Right lung (tissue), 5 donors: ENCODE data around the gene GPD1. TPM values are rescaled to one million over a fixed set of nuclear protein-coding genes. Genes with fewer than 3 reads are reported as not detected.
"Not testable (repeated sequence)": the region's sequence is repeated elsewhere in the genome, so short reads cannot be mapped to it uniquely, and the experiment has no call there.

Experiments used
- DNase-seq, 2 donors: peaks; one replicate each; pipeline ENCODE4 v3.0.0-alpha.2; 2013
- polyA plus RNA-seq, 5 donors: library from polyadenylated mRNA; unstranded; fragments of 120-200 nt; gene quantifications; one replicate each; pipeline versions ENCODE4 v1.2.1 to v1.2.3, GENCODE V29; 2013; ENCODE audit warnings: inconsistent platforms in 1 of 5, low replicate concordance in 1 of 5; ENCODE audit not compliant: insufficient read length in 5 of 5, insufficient read depth in 1 of 5

The GPD1 gene
- polyA plus RNA-seq, 5 donors = 0.44 to 3.5 (median 0.72) TPM

GRCh38 chr12:50121641-50122040 is 17.8 kb downstream of the GPD1 start:
- no peak for DNase-seq

GRCh38 chr12:50123203-50123602 is 19.4 kb downstream of the GPD1 start:
- no peak for DNase-seq

GRCh38 chr12:50127546-50127945 is 23.7 kb downstream of the GPD1 start:
- no peak for DNase-seq

- no peak for DNase-seq
These were observed 25.5 kb downstream of the GPD1 start for GRCh38 chr12:50129290-50129689.

- DNase-seq = no peak
These were observed 28.8 kb downstream of the GPD1 start for GRCh38 chr12:50132505-50133135.

- DNase-seq = no peak
These were observed 39.2 kb downstream of the GPD1 start for GRCh38 chr12:50142993-50143392.

GRCh38 chr12:50145439-50145838 is 41.6 kb downstream of the GPD1 start:
- no peak for DNase-seq

GRCh38 chr12:50147281-50147680 is 43.5 kb downstream of the GPD1 start:
- no peak for DNase-seq

GRCh38 chr12:50148011-50148410 is 44.2 kb downstream of the GPD1 start:
- DNase-seq = not testable (repeated sequence)

- no peak for DNase-seq
These were observed 45.5 kb downstream of the GPD1 start for GRCh38 chr12:50149311-50149710.

- DNase-seq = no peak
These were observed 47.4 kb downstream of the GPD1 start for GRCh38 chr12:50151047-50151687.

GRCh38 chr12:50154947-50155346 is 51.1 kb downstream of the GPD1 start:
- DNase-seq = not testable (repeated sequence)

- no peak for DNase-seq
These were observed 52.8 kb downstream of the GPD1 start for GRCh38 chr12:50156641-50157040.

- DNase-seq = no peak
These were observed 53.5 kb downstream of the GPD1 start for GRCh38 chr12:50157259-50157658.

GRCh38 chr12:50160643-50161042 is 56.8 kb downstream of the GPD1 start:
- no peak for DNase-seq

Other genes starting within 250 kb of the GPD1 start
- gene FAIM2, start 200.1 kb upstream of the GPD1 start, polyA plus RNA-seq = 1 to 10 TPM in 1 of 5 donors, under 1 TPM in 4; 0.14 to 1.3 (median 0.57) TPM
- gene AQP2, start 153.3 kb upstream of the GPD1 start, polyA plus RNA-seq = under 1 TPM; 0.11 to 0.58 (median 0.17) TPM
- gene AQP5, start 142.1 kb upstream of the GPD1 start, polyA plus RNA-seq = 10 to 100 TPM in 2 of 5 donors, 1 to 10 TPM in 3; 3.9 to 11.4 (median 8.4) TPM
- under 1 TPM; 0.22 to 0.45 (median 0.29) TPM for gene AQP6, start 131.1 kb upstream of the GPD1 start, polyA plus RNA-seq
- 10 to 100 TPM; 33.4 to 80.0 (median 54.5) TPM for gene RACGAP1, start 78.5 kb upstream of the GPD1 start, polyA plus RNA-seq
- 10 to 100 TPM in 1 of 5 donors, 1 to 10 TPM in 4; 7.2 to 11.5 (median 9.0) TPM for gene ASIC1, start 46.4 kb upstream of the GPD1 start, polyA plus RNA-seq
- 100 to 1,000 TPM; 132 to 141 (median 139) TPM for gene SMARCD1, start 18.7 kb upstream of the GPD1 start, polyA plus RNA-seq
- 10 to 100 TPM; 32.2 to 47.9 (median 35.1) TPM for gene COX14, start 8.2 kb downstream of the GPD1 start, polyA plus RNA-seq
- gene CERS5, start 63.4 kb downstream of the GPD1 start, polyA plus RNA-seq = 10 to 100 TPM; 59.2 to 77.7 (median 65.6) TPM
- gene LIMA1, start 179.5 kb downstream of the GPD1 start, polyA plus RNA-seq = 10 to 100 TPM; 63.3 to 98.3 (median 84.1) TPM